ENCODE results near the gene YKT6. TPM values are rescaled to one million over a fixed set of nuclear protein-coding genes. Genes with fewer than 3 reads are reported as not detected.
A peak's percentile ranks its signal among the peaks of the same experiment; 100 is the strongest.

The YKT6 gene
- polyA plus RNA-seq, 1 donor, result 65.6 TPM

GRCh38 chr7:44235066-44235465 is 34.3 kb downstream of the YKT6 start:
- no CpG with 5 or more reads among the region's 8 CpGs for WGBS (ENCODE audit: insufficient coverage, low lambda C conversion rate)

GRCh38 chr7:44235582-44236332 is 35.0 kb downstream of the YKT6 start:
- WGBS (ENCODE audit: insufficient coverage, low lambda C conversion rate), result no CpG with 5 or more reads among the region's 22 CpGs
- Histone ChIP-seq H3K4me1 (ENCODE audit: control insufficient read depth, insufficient read depth, low read length) (no peaks in the 10 kb centered on the region), H3K27ac (ENCODE audit: low read length) (no peak overlapping the region), H3K36me3 (ENCODE audit: control insufficient read depth, insufficient read depth, low read length) (no peaks in the 10 kb centered on the region), H3K9me3 (ENCODE audit: control insufficient read depth, low read depth, low read length) (no peaks in the 10 kb centered on the region), H3K27me3 (ENCODE audit: control insufficient read depth, insufficient read depth, low read length) (no peaks in the 10 kb centered on the region), H3K4me3 (ENCODE audit: low read length) (no peak overlapping the region)
- DNase-seq, result no peak

More at GRCh38 chr7:44235066-44235465, 34.3 kb downstream of the YKT6 start:
- H3K27ac ChIP-seq (ENCODE audit: low read length), result no peak overlapping the region
- no peaks in the 10 kb centered on the region for H3K27me3 ChIP-seq (ENCODE audit: control insufficient read depth, insufficient read depth, low read length)
- no peaks in the 10 kb centered on the region for H3K9me3 ChIP-seq (ENCODE audit: control insufficient read depth, low read depth, low read length)
- no peak for DNase-seq
- H3K4me1 ChIP-seq (ENCODE audit: control insufficient read depth, insufficient read depth, low read length), result no peaks in the 10 kb centered on the region
- H3K4me3 ChIP-seq (ENCODE audit: low read length), result no peak overlapping the region
- no peaks in the 10 kb centered on the region for H3K36me3 ChIP-seq (ENCODE audit: control insufficient read depth, insufficient read depth, low read length)

- H3K4me1 ChIP-seq (ENCODE audit: control insufficient read depth, insufficient read depth, low read length), result no peaks in the 10 kb centered on the region
- WGBS (ENCODE audit: insufficient coverage, low lambda C conversion rate), result no CpG with 5 or more reads among the region's 4 CpGs
- no peak for DNase-seq
- no peaks in the 10 kb centered on the region for H3K36me3 ChIP-seq (ENCODE audit: control insufficient read depth, insufficient read depth, low read length)
- no peak overlapping the region for H3K4me3 ChIP-seq (ENCODE audit: low read length)
- H3K9me3 ChIP-seq (ENCODE audit: control insufficient read depth, low read depth, low read length), result no peaks in the 10 kb centered on the region
- H3K27me3 ChIP-seq (ENCODE audit: control insufficient read depth, insufficient read depth, low read length), result no peaks in the 10 kb centered on the region
- H3K27ac ChIP-seq (ENCODE audit: low read length), result no peak overlapping the region
Observed at GRCh38 chr7:44236333-44236728, 35.6 kb downstream of the YKT6 start.

- Histone ChIP-seq H3K36me3 (ENCODE audit: control insufficient read depth, insufficient read depth, low read length) (no peaks in the 10 kb centered on the region), H3K4me3 (ENCODE audit: low read length) (no peak overlapping the region), H3K9me3 (ENCODE audit: control insufficient read depth, low read depth, low read length) (no peaks in the 10 kb centered on the region), H3K4me1 (ENCODE audit: control insufficient read depth, insufficient read depth, low read length) (no peaks in the 10 kb centered on the region), H3K27me3 (ENCODE audit: control insufficient read depth, insufficient read depth, low read length) (no peaks in the 10 kb centered on the region), H3K27ac (ENCODE audit: low read length) (no peak overlapping the region)
- WGBS (ENCODE audit: insufficient coverage, low lambda C conversion rate), result no CpG with 5 or more reads among the region's 10 CpGs
- no peak for DNase-seq
Observed at GRCh38 chr7:44237696-44238095, 36.9 kb downstream of the YKT6 start.

GRCh38 chr7:44238116-44238695 is 37.4 kb downstream of the YKT6 start:
- no peaks in the 10 kb centered on the region for H3K36me3 ChIP-seq (ENCODE audit: control insufficient read depth, insufficient read depth, low read length)
- H3K27me3 ChIP-seq (ENCODE audit: control insufficient read depth, insufficient read depth, low read length), result no peaks in the 10 kb centered on the region
- no peaks in the 10 kb centered on the region for H3K9me3 ChIP-seq (ENCODE audit: control insufficient read depth, low read depth, low read length)
- no CpG with 5 or more reads among the region's 17 CpGs for WGBS (ENCODE audit: insufficient coverage, low lambda C conversion rate)
- no peak overlapping the region for H3K27ac ChIP-seq (ENCODE audit: low read length)
- no peak for DNase-seq
- H3K4me1 ChIP-seq (ENCODE audit: control insufficient read depth, insufficient read depth, low read length), result no peaks in the 10 kb centered on the region
- H3K4me3 ChIP-seq (ENCODE audit: low read length), result no peak overlapping the region

- H3K27me3 ChIP-seq (ENCODE audit: control insufficient read depth, insufficient read depth, low read length), result no peaks in the 10 kb centered on the region
- no peaks in the 10 kb centered on the region for H3K36me3 ChIP-seq (ENCODE audit: control insufficient read depth, insufficient read depth, low read length)
- no peaks in the 10 kb centered on the region for H3K4me1 ChIP-seq (ENCODE audit: control insufficient read depth, insufficient read depth, low read length)
- no peaks in the 10 kb centered on the region for H3K9me3 ChIP-seq (ENCODE audit: control insufficient read depth, low read depth, low read length)
- no peak overlapping the region for H3K27ac ChIP-seq (ENCODE audit: low read length)
- H3K4me3 ChIP-seq (ENCODE audit: low read length), result no peak overlapping the region
- no peak for DNase-seq
- WGBS (ENCODE audit: insufficient coverage, low lambda C conversion rate), result 40% methylated on average over 1 of the region's 24 CpGs
Observed at GRCh38 chr7:44239361-44239760, 38.6 kb downstream of the YKT6 start.

- H3K4me1 ChIP-seq (ENCODE audit: control insufficient read depth, insufficient read depth, low read length), result no peaks in the 10 kb centered on the region
- H3K27ac ChIP-seq (ENCODE audit: low read length), result no peak overlapping the region
- no peak for DNase-seq
- no peaks in the 10 kb centered on the region for H3K9me3 ChIP-seq (ENCODE audit: control insufficient read depth, low read depth, low read length)
- H3K27me3 ChIP-seq (ENCODE audit: control insufficient read depth, insufficient read depth, low read length), result no peaks in the 10 kb centered on the region
- H3K36me3 ChIP-seq (ENCODE audit: control insufficient read depth, insufficient read depth, low read length), result no peaks in the 10 kb centered on the region
- H3K4me3 ChIP-seq (ENCODE audit: low read length), result no peak overlapping the region
- no CpG with 5 or more reads among the region's 16 CpGs for WGBS (ENCODE audit: insufficient coverage, low lambda C conversion rate)
Observed at GRCh38 chr7:44240376-44240775, 39.6 kb downstream of the YKT6 start.

- no CpG with 5 or more reads among the region's 10 CpGs for WGBS (ENCODE audit: insufficient coverage, low lambda C conversion rate)
- Histone ChIP-seq H3K4me3 (ENCODE audit: low read length) (peak overlapping the region; percentile 16), H3K27ac (ENCODE audit: low read length) (no peak overlapping the region)
Observed at GRCh38 chr7:44240983-44241510, 40.3 kb downstream of the YKT6 start.

GRCh38 chr7:44242091-44242490 is 41.3 kb downstream of the YKT6 start:
- Histone ChIP-seq H3K4me1 (ENCODE audit: control insufficient read depth, insufficient read depth, low read length) (no peaks in the 10 kb centered on the region), H3K27ac (ENCODE audit: low read length) (no peak overlapping the region), H3K36me3 (ENCODE audit: control insufficient read depth, insufficient read depth, low read length) (no peaks in the 10 kb centered on the region), H3K9me3 (ENCODE audit: control insufficient read depth, low read depth, low read length) (no peaks in the 10 kb centered on the region), H3K4me3 (ENCODE audit: low read length) (no peak overlapping the region), H3K27me3 (ENCODE audit: control insufficient read depth, insufficient read depth, low read length) (no peaks in the 10 kb centered on the region)
- no peak for DNase-seq
- no CpG with 5 or more reads among the region's 10 CpGs for WGBS (ENCODE audit: insufficient coverage, low lambda C conversion rate)

More at GRCh38 chr7:44240983-44241510, 40.3 kb downstream of the YKT6 start:
- no peaks in the 10 kb centered on the region for H3K27me3 ChIP-seq (ENCODE audit: control insufficient read depth, insufficient read depth, low read length)
- no peaks in the 10 kb centered on the region for H3K9me3 ChIP-seq (ENCODE audit: control insufficient read depth, low read depth, low read length)
- peak; percentile 59 to 62 for DNase-seq
- no peaks in the 10 kb centered on the region for H3K36me3 ChIP-seq (ENCODE audit: control insufficient read depth, insufficient read depth, low read length)
- no peaks in the 10 kb centered on the region for H3K4me1 ChIP-seq (ENCODE audit: control insufficient read depth, insufficient read depth, low read length)

GRCh38 chr7:44244282-44244681 is 43.5 kb downstream of the YKT6 start:
- Histone ChIP-seq H3K4me3 (ENCODE audit: low read length) (no peak overlapping the region), H3K4me1 (ENCODE audit: control insufficient read depth, insufficient read depth, low read length) (no peaks in the 10 kb centered on the region)
- WGBS (ENCODE audit: insufficient coverage, low lambda C conversion rate), result no CpG with 5 or more reads among the region's 8 CpGs

More at GRCh38 chr7:44244282-44244681, 43.5 kb downstream of the YKT6 start:
- Histone ChIP-seq H3K36me3 (ENCODE audit: control insufficient read depth, insufficient read depth, low read length) (no peaks in the 10 kb centered on the region), H3K27ac (ENCODE audit: low read length) (no peak overlapping the region), H3K27me3 (ENCODE audit: control insufficient read depth, insufficient read depth, low read length) (no peaks in the 10 kb centered on the region), H3K9me3 (ENCODE audit: control insufficient read depth, low read depth, low read length) (no peaks in the 10 kb centered on the region)
- no peak for DNase-seq

Measured in large intestine (tissue), 3 donors.